ENCODE data around the gene CDC45.

CDC45 gene

DNA sequence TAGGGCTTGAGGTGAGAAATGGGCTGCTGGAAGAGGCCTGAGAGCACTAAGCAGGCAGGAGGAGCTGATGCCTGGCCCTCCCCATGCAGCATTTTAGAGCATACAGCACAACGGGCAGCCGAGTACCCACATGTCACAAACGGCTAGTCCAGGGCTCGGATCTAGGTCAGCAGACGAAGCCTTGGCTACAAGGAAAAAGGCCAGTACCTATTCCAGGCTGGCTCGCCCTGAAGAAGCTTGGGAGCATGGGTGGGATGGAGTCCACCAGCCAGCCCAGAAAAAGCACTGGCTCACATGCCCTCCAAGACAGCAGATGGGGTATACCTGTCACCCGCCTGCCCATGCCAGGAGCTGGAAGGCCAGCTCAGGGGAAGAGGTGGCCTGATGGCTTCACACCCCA lies 10.3 kb upstream of the CDC45 start:
- no peak for DNase-seq (ENCODE audit: low spot score)

DNA sequence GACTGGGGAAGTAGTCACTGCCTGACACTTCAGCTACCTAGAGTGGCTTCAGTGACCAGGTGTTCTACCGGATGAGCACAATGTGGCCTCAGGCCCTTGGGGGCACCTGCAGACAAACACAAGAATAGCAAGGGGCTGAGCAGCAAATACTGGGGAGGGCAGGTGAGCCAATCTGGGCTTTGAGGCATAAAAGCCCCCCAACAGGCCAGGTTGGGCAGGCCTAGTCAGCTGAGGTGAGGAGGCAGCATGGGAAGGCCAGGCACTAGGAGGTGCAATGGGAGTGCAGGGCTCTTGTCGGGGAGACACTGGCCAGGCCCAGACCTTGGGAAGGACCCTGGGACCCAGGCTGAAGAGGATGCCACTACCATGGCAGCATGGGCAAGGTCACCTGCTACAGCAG lies 9.7 kb upstream of the CDC45 start:
- no peak for DNase-seq (ENCODE audit: low spot score)

DNA sequence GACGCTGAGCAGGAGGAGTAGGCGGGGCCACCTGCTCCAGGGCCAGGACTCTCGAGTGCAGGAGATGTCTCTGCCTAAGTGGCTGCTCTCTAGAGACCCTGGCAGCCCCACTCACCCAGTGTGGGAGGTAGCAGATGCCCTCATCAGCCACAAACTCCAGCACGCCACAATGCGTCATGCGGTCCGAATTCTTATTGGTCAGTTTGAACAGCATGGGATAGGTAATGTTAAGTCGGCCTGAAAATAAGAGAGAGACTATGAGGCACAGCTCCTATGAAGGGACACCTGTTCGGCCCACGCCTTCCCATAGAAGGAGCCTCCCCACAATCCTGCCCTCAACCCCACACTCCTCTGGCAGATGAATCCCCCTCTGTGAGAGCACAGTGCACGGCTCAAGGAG lies 8.1 kb upstream of the CDC45 start:
- no peak for DNase-seq (ENCODE audit: low spot score)

DNA sequence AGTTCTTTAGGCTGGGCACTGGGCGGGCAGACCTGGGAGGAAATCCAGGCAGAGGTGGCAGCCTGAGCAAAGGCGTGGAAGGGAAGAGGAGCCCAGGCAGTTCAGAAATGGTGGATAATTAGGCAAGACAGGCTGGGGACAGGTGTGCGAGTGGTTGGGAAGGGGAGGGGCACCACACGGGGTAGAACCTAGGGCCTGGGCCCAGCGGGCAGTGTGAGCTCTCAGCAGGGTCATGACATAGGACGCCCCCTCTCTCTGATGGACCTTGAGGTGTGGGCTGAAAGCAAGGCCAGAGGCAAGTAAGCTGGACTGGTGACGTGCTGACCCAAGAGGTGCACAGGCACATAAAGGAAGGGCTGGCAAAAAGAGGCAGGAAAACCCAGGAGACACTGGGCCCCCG lies 7.5 kb upstream of the CDC45 start:
- DNase-seq (ENCODE audit: low spot score): no peak

DNA sequence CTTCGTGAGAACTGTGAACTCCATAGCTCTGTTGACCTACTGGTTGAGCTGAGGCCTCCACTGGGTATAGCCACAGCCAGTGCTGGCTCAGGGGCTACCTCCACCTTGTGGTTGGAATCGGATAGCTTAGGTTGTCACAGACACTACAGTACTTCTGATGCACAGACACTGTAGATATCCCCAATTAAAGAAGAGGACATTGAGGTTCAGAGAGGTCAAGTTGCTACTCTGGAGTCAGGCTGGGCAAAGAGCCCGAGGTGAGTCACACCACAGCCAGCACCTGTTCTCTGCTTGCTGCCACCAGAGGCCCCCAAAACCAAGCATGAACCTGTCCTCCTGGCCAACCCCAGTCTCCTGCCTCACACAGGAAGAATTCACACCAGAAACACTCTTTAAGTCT lies 6.1 kb upstream of the CDC45 start:
- no peak for DNase-seq (ENCODE audit: low spot score)

DNA sequence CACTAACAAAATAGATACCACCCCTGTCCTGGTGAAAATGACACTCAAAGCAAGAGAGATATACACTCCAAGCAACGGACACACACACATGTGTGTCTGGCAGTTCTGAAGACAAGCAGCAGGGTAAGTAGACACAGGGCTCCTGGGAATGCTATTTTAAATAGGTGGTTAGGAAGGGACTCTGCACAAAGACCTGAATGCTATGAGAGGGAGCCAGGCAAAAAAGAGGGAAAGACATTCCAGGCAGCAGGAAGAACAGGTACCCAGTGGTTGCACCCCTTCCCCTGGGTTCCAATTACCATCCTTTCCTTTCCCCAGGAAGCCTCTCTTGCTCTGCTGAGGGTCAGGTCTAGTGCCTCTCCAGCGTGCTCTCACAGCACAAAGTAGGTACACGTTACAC lies 3.7 kb upstream of the CDC45 start:
- no peak for DNase-seq (ENCODE audit: low spot score)

DNA sequence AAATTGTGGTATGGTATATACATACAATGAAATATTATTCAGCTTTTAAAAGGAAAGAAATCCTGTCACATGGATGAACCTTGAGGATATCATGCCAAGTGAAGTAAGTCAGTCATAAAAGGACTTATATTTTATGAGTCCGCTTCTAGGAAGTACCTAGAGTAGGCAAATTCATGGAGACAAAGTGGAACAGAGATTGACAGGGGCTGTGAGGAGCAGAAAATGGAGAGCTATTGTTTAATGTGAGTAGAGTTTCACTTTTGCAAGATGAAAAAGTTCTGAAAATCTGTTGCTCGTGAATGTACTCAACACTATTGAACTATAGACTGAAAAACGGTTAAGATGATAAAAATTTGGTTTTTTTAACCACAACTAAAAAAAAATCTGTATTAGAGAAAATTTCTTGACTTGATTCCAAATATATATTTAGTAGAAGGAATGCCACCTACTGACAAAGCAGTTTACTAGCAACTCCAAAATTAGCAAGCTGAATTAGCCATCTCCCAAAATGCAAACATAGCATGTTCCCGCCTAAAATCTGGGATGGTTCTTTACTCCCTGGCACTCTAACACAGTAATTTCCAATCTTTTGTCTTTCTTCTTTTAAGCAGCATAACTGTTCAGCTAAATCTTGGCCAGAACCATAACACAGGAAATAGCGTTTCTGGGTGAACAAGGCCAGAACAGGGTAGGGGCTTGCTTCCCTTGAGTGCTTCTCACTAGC lies 2.2 kb upstream of the CDC45 start:
- DNase-seq (ENCODE audit: low spot score): no peak

DNA sequence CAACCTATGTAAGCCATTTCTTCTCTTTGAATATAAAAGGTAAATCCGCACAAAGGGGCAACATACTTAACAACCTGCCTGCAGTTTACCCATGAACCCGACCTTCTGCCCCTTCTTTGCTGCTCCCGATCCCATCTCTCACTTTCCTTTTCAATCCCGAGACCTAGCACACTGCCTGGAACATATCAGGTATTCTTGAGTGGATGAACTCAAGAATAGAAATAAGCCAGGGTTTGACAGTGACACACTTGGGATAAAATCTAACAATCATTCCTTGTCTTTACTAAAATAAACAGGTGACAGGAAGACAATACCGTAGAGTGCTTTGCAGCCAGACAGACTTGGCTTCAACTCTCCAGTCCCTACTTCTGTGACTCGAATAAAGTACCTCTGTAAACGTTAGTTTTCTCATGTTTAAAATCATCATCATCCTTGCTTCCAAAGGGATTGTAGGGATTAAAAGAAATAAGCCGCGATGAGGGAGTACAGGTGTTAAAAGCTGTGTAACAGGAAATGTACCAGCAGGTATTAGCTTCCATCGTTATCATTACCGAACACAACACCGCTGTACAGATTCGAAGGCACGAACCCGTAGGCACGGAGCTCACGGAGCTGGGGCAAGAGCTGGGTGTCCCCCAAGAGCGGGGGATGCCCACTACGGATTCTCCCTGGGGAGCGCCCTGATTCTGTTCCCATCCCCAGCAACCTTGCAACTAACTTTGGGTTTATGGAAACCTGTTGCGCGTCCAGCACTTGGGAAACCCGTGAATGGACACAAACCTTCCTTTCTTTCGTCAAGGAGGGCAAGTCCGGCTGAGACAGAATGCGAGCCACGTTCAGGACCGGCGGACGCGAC lies 1.4 kb upstream of the CDC45 start:
- no peak for DNase-seq (ENCODE audit: low spot score)

DNA sequence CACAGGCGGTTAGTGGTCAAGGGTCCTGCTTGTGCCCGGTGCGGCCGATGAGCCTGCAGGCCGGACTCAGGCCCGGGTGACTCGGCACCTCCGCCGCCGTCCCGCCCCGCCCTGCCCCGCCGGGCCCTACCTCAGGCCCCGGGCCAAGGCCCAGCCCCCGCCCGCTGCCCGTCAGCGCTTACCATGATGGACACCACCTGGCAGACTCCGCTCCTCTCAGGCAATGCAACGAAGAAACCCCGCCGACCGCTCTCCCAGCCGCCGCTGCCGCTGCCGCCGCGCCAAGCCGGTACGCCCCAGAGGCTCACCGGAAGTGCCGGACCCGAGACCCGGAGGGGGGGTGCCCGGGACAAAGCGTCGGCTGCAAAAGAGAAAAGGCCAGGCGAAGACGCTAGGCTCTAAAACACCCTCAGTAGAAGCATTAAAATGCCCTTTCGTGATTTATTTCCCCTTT lies 792 bp upstream of the CDC45 start, which contains the start of gene UFD1:
TSS of gene UFD1 (minus strand) at position 293 of the 454 bp plus-strand sequence. CDS start at position 185, 108 bp downstream.
- peak; percentile 82 for DNase-seq (ENCODE audit: low spot score)

DNA sequence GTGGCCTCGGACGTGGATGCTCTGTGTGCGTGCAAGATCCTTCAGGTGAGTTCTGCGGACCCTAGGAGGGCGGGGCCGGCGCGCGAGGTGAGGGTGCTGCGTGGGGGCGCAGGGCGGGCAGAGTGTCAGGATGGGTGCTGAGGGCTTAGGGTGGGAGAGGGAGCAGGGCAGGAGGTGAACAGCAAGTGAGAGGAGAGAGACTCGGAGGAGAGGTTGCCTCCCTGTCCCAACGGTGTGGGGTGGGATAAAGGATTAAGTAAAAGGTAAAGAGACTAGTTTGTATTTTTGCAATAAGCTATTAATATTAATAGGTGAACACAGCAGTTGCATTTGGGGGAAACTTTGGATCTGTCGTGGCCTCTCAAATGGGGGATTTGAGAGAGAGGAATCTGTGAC lies 451 bp downstream of the CDC45 start:
- no peak for DNase-seq (ENCODE audit: low spot score)

DNA sequence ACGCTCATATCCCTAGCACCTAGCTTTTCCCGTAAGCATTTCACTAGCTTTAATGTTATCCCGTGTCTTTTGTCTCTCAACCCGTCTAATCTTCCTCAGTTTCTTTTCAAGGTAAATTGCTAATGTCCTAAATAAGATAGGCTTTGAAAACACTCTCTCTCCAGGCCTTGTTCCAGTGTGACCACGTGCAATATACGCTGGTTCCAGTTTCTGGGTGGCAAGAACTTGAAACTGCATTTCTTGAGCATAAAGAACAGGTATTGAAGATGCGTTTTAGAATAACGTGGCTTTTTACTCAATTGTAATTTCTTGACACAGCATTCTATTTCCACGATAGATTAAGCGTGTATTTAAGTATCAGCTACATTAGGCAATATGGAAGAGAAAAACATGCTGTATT lies 1.1 kb downstream of the CDC45 start:
- DNase-seq (ENCODE audit: low spot score): no peak

DNA sequence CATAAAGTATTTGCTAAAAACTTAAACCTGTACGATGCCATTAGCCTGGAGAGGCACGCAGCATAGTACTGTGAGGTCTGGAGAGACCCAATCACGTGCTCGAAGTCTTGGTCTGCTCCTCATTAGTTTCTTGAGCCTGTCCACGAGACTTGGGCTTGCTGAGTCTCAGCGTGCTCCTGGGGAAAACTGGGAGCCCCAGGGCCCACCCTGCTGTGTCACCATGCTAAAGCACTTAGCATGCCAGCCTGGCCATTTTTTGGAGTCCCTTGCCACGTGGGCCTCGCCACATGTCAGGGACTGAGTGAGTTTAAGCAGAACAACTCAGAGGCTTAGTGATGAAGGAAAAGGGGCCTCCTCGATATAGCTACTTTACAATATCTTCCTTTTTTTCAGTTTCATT lies 2.6 kb downstream of the CDC45 start:
- DNase-seq (ENCODE audit: low spot score): no peak

DNA sequence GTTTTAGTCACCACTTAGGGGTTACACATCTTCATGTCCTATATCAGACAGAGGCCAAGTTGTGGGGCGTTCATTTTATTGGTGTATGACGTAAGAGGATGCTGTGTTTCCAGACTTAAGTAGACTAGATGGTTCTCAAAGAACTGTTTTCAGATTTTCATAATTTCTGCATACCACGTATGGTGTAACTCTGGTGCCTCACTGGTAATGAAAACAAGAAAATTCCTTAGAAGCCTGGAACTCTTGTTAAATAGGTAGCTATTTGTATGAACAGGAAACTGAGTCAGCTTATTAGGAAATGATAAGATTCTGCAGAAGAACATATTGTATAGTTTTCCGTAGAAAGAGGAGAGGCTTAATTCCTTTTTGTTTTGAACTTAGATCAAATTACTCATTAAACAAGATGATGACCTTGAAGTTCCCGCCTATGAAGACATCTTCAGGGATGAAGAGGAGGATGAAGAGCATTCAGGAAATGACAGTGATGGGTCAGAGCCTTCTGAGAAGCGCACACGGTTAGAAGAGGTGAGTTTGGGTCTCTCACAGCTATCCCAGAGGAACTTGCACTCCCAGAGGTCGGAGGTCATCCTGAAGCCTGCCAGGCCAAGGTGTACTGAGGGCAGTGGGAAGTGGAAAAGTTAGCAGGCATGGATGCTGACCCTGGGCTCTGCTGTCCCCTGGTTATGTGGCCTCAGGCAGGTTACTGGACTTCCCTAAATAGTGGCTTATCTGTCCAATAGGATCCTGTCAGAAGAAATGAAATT lies 3.9 kb downstream of the CDC45 start:
- no peak for DNase-seq (ENCODE audit: low spot score)

DNA sequence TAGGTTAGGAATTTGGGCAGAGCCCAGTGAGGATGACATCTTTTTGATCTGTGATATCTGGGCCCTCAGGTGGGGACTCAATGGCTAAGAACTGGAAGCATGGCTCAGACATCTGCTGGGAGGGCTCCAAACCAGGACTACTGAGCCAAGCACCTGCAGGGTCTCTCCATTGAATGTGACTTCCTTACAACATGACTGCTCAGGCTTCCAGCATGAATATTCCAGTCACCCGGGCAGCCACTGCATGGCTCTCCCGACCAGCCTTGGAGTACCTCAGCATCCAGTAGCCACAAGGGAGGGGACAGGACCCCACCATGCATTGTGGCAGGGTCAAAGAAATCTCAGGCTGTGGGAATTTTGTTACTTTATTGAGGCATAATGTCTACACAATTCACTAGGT lies 8.6 kb downstream of the CDC45 start:
- DNase-seq (ENCODE audit: low spot score): no peak

DNA sequence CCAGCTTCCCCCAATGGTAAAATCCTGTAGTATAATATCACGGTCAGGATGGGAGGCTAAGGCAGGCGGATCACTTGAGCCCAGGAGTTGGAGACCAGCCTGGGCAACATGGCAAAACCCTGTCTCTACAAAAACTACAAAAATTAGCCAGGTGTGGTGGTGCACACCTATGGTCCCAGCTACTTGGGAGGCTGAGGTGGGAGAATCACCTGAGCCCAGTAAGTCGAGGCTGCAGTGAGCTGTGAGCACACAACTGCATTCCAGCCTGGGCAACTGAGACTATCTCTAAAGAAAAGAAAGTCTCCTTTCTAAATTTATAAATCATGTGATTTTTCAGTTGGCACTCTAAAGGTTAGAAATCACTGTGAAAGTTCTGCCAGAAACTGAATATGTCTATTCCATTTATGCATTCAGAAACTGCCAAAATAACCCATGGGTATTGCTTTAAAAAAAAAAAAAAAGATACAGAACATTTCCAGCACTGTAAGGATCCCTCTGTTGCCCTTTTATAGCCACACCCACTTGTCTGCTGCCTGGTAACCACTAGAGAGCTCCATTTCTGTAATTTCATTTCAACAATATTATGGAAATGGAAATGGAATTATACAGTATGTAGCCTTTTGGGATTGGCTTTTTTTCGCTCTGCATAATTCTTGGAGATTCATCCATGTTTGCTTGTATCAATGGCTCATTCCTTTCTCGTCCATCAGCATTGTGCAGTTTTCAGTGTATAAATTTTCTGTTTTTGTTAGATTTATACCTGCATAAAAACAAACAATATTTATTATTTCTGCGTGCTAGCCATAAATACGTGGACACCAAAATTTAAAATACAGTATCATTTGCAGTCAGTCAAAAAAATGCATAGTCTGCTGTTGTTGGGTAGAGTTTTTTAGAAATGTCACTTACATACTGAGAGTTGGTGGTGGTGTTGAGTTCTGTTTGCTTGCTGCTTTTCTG lies 9.4 kb downstream of the CDC45 start:
- DNase-seq (ENCODE audit: low spot score): no peak

DNA sequence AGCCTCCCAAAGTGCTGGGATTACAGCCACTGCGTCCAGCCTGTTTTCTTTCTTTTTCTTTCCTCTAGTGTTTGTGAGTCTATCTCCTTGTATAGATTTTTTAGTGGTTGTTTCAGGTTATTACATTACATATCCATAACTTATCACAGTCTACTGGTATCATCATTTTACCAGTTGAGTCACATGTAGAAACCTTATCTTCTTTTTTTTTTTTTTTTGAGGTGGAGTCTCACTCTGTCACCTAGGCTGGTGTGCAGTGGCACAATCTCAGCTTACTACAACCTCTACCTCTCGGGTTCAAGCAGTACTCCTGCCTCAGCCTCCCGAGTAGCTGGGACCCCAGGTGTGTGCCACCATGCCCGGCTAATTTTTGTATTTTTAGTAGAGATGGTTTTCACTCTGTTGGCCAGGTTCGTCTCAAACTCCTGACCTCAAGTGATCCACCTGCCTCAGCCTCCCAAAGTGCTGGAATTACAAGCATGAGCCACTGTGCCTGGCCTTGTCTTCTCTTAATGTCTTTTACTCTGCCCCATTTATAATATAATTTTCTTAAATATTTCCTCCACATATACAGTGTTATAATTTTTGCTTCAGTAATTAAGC lies 11.0 kb downstream of the CDC45 start:
- no peak for DNase-seq (ENCODE audit: low spot score)

DNA sequence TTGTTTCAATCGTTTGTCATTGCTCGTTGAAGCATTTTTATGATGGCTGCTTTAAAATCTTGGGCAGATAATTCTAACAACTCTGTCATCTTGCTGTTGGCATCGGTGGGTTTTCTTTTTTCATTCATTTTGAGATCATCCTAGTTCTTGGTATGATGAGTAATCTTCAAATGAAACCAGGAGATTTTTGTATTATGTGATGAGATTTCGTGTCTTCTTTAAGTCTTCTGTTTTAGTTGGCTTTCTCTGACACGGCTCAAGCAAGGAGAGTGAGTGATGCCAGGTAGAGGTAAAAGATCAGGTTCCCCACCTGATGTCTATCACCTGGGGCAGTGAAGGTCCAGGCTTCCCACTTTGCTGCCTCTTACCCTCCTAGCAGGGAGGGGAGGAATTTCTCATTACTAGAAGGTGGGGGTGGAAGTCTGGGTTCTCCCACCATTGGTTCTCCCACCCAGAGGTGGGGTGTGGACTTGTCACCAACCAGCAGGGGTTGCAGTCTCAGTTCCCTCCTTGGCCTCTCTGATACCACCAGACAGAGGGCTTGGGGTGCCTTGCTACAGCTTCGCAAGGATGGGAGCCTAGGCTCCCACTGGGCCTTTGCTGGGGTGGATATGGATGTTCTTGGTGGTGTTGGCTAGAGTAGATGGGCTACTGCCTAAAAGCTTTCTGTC lies 12.9 kb downstream of the CDC45 start:
- no peak for DNase-seq (ENCODE audit: low spot score)

DNA sequence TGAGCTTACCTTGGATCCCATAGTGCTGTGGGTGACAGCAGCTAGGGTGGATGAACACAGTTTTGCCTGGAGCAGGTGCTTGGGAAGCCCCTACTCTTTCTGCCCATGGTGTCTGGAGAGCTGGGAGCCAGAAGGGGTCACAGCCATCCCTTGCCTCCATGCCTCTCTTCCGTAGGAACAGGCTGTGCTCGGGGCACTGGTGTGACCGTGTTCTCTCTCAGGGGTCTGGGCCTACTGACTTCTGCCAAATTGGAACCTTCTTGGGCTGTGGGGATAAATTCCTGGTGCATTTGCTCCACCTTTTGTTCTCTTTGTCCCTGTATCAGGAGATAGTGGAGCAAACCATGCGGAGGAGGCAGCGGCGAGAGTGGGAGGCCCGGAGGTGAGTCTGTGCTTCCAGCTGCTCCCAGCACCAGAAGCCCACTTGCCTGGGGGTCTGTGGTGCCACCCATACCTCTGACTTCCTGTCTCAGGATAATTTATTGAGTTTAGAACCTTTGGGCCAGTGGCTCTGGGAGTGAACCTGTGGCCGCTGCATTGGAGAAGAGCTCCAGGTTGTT lies 14.4 kb downstream of the CDC45 start:
- no peak for DNase-seq (ENCODE audit: low spot score)

DNA sequence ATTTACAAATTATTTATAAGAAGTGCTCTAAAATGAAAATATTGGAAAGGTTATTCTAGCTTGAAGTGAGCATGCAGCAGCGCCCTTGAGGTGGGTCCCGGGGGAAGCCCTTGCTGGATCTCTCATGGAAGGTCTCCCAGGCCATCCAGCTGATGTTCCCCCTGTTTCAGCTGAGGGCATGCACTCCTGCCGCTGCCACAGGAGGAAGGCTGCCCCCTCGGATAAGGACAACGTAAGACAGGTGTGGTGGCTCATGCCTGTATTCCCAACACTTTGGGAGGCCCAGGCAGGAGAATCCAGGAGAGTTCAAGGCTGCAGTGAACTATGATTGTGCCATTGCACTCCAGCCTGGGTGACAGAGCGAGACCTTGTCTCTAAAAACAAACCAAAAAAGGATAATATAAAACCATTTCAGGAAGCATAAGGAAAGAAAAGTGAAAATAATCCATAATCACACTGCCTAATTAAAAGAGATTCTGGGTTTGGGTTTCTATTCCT lies 15.0 kb downstream of the CDC45 start:
- DNase-seq (ENCODE audit: low spot score): no peak

Measured in germinal center (tissue), 1 donor.